A549 (cell line): ENCODE measurements around the gene RABL6. TPM values are rescaled to one million over a fixed set of nuclear protein-coding genes. Genes with fewer than 3 reads are reported as not detected.

Experiments
- ATAC-seq, 2 experiments: fragments of 200-7000 bp in 1 of 2; fragments of >200 bp in 1 of 2; cut with Nextera tagmentation in 1 of 2; cut with Tn5 transposase in 1 of 2; 3 replicates each; pipeline versions ENCODE4 v1.8.0 to v1.9.1; 2018 to 2020; ENCODE audit warnings: mild to moderate bottlenecking in 1 of 2, moderate library complexity in 1 of 2
- CTCF ChIA-PET: fragments of 300-600 bp; sonication (Branson Sonifier 250); formaldehyde crosslinking; extraction: SDS; loops from one replicate; lab custom pipeline; 2021; ENCODE audit warnings: antibody characterized with exemption, inconsistent platforms; lab: Yijun Ruan, JAX
- POLR2A ChIA-PET: fragments of 350-600 bp; formaldehyde crosslinking; extraction: SDS; loops from one replicate; lab custom pipeline; 2021; ENCODE audit warnings: antibody characterized with exemption, inconsistent platforms; lab: Yijun Ruan, JAX
- DNase-seq, 2 experiments: peaks; one replicate each; pipeline versions ENCODE4 v3.0.0 to v3.0.0-alpha.2; 2011 to 2016; ENCODE audit warnings: low read depth in 1 of 2, low spot score in 1 of 2
- FAIRE-seq: peaks from 2 replicates; lab custom pipeline; 2011; peaks lifted over from hg19 to GRCh38; lab: Jason Lieb, UNC
- H3K27ac ChIP-seq, 2 experiments: fragments of >200 bp; sonication (Bioruptor Twin); formaldehyde crosslinking; 3 replicates each; pipeline ENCODE4 v1.5.1; 2016 to 2017
- H3K4me1 ChIP-seq: fragments of >200 bp; sonication (Bioruptor Twin); formaldehyde crosslinking; 3 replicates; pipeline ENCODE4 v1.6.1; 2016
- H3K4me2 ChIP-seq: fragments of >200 bp; sonication (Bioruptor Twin); formaldehyde crosslinking; 3 replicates; pipeline ENCODE4 v1.6.1; 2016
- H3K4me3 ChIP-seq: fragments of >200 bp; sonication (Bioruptor Twin); formaldehyde crosslinking; 3 replicates; pipeline ENCODE4 v1.5.1; 2016
- H3K9me3 ChIP-seq: fragments of >200 bp; sonication (Bioruptor Twin); formaldehyde crosslinking; 3 replicates; pipeline ENCODE4 v1.6.1; 2016
- BHLHE40 ChIP-seq: IDR thresholded peaks from 2 replicates; pipeline ENCODE4 v1.6.1; 2012; ENCODE audit warnings: low read depth, low read length, inconsistent platforms
- CBX8 ChIP-seq: fragments of 200-600 bp; sonication (generic); IDR thresholded peaks from 2 replicates; pipeline ENCODE4 v1.6.1; 2016
- CHD4 ChIP-seq: fragments of 200-600 bp; sonication (generic); IDR thresholded peaks from 2 replicates; pipeline ENCODE4 v1.6.1; 2016; ENCODE audit warnings: antibody characterized with exemption, mild to moderate bottlenecking, borderline replicate concordance
- EHMT2 ChIP-seq: fragments of 200-600 bp; sonication (generic); IDR thresholded peaks from 2 replicates; pipeline ENCODE4 v1.6.1; 2016; ENCODE audit warnings: antibody characterized with exemption, low read depth, mild to moderate bottlenecking, moderate library complexity
- ESRRA ChIP-seq: fragments of 150-350 bp; IDR thresholded peaks from 2 replicates; pipeline ENCODE4 v1.6.1; 2014; ENCODE audit warnings: mild to moderate bottlenecking, low read length, borderline replicate concordance
- FOSL2 ChIP-seq, 2 experiments: fragments of 450-650 bp in 1 of 2; fragments of >200 bp in 1 of 2; sonication (Bioruptor Twin) in 1 of 2; formaldehyde crosslinking; IDR thresholded peaks; 2 replicates each; pipeline versions ENCODE4 v1.5.0 to v1.6.1; 2016 to 2020; ENCODE audit warnings: mild to moderate bottlenecking in 1 of 2, moderate library complexity in 1 of 2
- FOXS1 ChIP-seq: fragments of 250-450 bp; sonication (Bioruptor Pico); IDR thresholded peaks from 2 replicates; pipeline ENCODE4 v1.5.0; 2020; ENCODE audit warnings: mild to moderate bottlenecking, moderate library complexity
- HDAC2 ChIP-seq: fragments of 200-600 bp; sonication (generic); IDR thresholded peaks from 2 replicates; pipeline ENCODE4 v1.6.1; 2016
- HOXB13 ChIP-seq: fragments of 250-450 bp; sonication (Bioruptor Pico); IDR thresholded peaks from 2 replicates; pipeline ENCODE4 v1.5.0; 2020; ENCODE audit warnings: low read depth, mild to moderate bottlenecking, moderate library complexity
- HOXB5 ChIP-seq: fragments of 250-450 bp; sonication (Bioruptor Pico); IDR thresholded peaks from 2 replicates; pipeline ENCODE4 v1.5.0; 2020; ENCODE audit warnings: mild to moderate bottlenecking, moderate library complexity
- KDM1A ChIP-seq: fragments of 200-600 bp; sonication (generic); IDR thresholded peaks from 2 replicates; pipeline ENCODE4 v1.6.1; 2016; ENCODE audit warnings: low read depth, mild to moderate bottlenecking
- MAZ ChIP-seq: fragments of 150-350 bp; IDR thresholded peaks from 2 replicates; pipeline ENCODE4 v1.6.1; 2014; ENCODE audit warnings: antibody characterized with exemption, low read depth, low read length, borderline replicate concordance
- NR3C1 ChIP-seq: fragments of >200 bp; sonication (Bioruptor Twin); formaldehyde crosslinking; IDR thresholded peaks from 3 replicates; pipeline ENCODE4 v1.6.1; 2017
- PHF8 ChIP-seq: fragments of 200-600 bp; sonication (generic); IDR thresholded peaks from 2 replicates; pipeline ENCODE4 v1.6.1; 2016; ENCODE audit warnings: low read depth, mild to moderate bottlenecking, antibody characterized with exemption, moderate library complexity, borderline replicate concordance
- POLR2A ChIP-seq: IDR thresholded peaks from 2 replicates; pipeline ENCODE4 v1.6.1; 2012; ENCODE audit warnings: mild to moderate bottlenecking, low read length
- RCOR1 ChIP-seq: fragments of 150-350 bp; IDR thresholded peaks from 2 replicates; pipeline ENCODE4 v1.6.1; 2014; ENCODE audit warnings: antibody characterized with exemption, low read length, low read depth
- RNF2 ChIP-seq: fragments of 200-600 bp; sonication (generic); IDR thresholded peaks from 2 replicates; pipeline ENCODE4 v1.6.1; 2016; ENCODE audit warnings: low read depth, mild to moderate bottlenecking, antibody characterized with exemption, moderate library complexity, borderline replicate concordance
- TFCP2L1 ChIP-seq: fragments of 250-450 bp; sonication (Bioruptor Pico); IDR thresholded peaks from 2 replicates; pipeline ENCODE4 v1.5.0; 2021; ENCODE audit warnings: mild to moderate bottlenecking
- TP53 ChIP-seq: fragments of 250-450 bp; sonication (Bioruptor Pico); IDR thresholded peaks from 2 replicates; pipeline ENCODE4 v1.5.0; 2021; ENCODE audit warnings: mild to moderate bottlenecking, moderate library complexity
- ZSCAN20 ChIP-seq: fragments of 250-450 bp; sonication (Bioruptor Pico); IDR thresholded peaks from 2 replicates; pipeline ENCODE4 v1.8.0; 2022; ENCODE audit warnings: mild to moderate bottlenecking, moderate library complexity
- WGBS: methylation state at CpG from one replicate; pipeline ENCODE4 v1.1.6; 2017; ENCODE audit errors: missing lambda C conversion rate; 5-methylcytosine and 5-hydroxymethylcytosine counted together
- polyA plus RNA-seq, 4 experiments: library from polyadenylated mRNA; depleted of rRNA in 3 of 4; stranded (reverse); fragments of >200 nt; fragmentation: RNase III in 1 of 4; extraction: RNeasy Plus Mini Kit Qiagen cat#74134 plus additional on column Dnase treatment in 1 of 4; gene quantifications; 2 replicates in 3 of 4; 3 replicates in 1 of 4; pipeline ENCODE4 v1.2.3, GENCODE V29; 2011 to 2017
- TF ChIP-seq, protein P1 (sequence below): fragments of 150-350 bp; IDR thresholded peaks from 2 replicates; pipeline ENCODE4 v1.6.1; 2014; ENCODE audit warnings: low read depth, mild to moderate bottlenecking, low read length
- TF ChIP-seq, protein P2 (sequence below): fragments of >200 bp; sonication (Bioruptor Twin); formaldehyde crosslinking; IDR thresholded peaks from 3 replicates; pipeline ENCODE4 v1.5.1; 2016
- TF ChIP-seq, protein P3 (sequence below): fragments of >200 bp; sonication (Bioruptor Twin); formaldehyde crosslinking; IDR thresholded peaks from 2 replicates; pipeline ENCODE4 v1.6.1; 2016
- TF ChIP-seq, protein P4 (sequence below): IDR thresholded peaks from 2 replicates; pipeline ENCODE4 v1.6.1; 2012; ENCODE audit warnings: low read depth, borderline replicate concordance
- TF ChIP-seq, protein P5 (sequence below): fragments of 450-650 bp; IDR thresholded peaks from 2 replicates; pipeline ENCODE4 v1.6.1; 2014; ENCODE audit warnings: antibody characterized with exemption

Gene RABL6
- polyA plus RNA-seq, 2 of the 4 experiments (the other 2 are of a cell fraction) = 46.8 to 71.4 TPM

DNA sequence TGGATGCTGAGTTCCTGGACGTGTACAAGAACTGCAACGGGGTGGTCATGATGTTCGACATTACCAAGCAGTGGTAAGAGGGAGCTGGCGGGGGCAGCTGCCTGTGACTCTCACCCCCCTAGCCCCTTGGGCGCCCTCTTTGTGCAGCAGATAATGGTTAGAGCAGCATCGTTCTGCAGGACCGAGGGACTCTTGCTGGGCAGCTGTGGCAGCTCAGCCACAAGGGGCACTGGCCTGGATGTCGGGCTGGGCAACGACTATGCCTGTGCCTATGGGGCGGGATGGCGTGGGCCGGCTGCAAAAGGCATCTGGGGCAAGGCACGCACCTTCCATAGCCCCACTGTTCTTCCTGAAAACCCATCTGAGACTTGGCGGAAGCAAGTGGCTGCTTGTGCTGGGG, 21.7 kb downstream of the RABL6 start:
- Histone ChIP-seq H3K27ac (no peak overlapping the region), H3K4me1 (no peaks in the 10 kb centered on the region), H3K4me3 (no peak overlapping the region), H3K9me3 (no peaks in the 10 kb centered on the region), H3K4me2 (no peak overlapping the region)
- POLR2A ChIA-PET = no interaction called here
- TF ChIP-seq KDM1A = no peak
- TF ChIP-seq, protein P1, sequence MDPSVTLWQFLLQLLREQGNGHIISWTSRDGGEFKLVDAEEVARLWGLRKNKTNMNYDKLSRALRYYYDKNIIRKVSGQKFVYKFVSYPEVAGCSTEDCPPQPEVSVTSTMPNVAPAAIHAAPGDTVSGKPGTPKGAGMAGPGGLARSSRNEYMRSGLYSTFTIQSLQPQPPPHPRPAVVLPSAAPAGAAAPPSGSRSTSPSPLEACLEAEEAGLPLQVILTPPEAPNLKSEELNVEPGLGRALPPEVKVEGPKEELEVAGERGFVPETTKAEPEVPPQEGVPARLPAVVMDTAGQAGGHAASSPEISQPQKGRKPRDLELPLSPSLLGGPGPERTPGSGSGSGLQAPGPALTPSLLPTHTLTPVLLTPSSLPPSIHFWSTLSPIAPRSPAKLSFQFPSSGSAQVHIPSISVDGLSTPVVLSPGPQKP = no peak
- TF ChIP-seq, protein P2, sequence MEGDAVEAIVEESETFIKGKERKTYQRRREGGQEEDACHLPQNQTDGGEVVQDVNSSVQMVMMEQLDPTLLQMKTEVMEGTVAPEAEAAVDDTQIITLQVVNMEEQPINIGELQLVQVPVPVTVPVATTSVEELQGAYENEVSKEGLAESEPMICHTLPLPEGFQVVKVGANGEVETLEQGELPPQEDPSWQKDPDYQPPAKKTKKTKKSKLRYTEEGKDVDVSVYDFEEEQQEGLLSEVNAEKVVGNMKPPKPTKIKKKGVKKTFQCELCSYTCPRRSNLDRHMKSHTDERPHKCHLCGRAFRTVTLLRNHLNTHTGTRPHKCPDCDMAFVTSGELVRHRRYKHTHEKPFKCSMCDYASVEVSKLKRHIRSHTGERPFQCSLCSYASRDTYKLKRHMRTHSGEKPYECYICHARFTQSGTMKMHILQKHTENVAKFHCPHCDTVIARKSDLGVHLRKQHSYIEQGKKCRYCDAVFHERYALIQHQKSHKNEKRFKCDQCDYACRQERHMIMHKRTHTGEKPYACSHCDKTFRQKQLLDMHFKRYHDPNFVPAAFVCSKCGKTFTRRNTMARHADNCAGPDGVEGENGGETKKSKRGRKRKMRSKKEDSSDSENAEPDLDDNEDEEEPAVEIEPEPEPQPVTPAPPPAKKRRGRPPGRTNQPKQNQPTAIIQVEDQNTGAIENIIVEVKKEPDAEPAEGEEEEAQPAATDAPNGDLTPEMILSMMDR = no peak
- TF ChIP-seq HOXB5 = no peak
- TF ChIP-seq PHF8 = no peak
- TF ChIP-seq CHD4 = no peak
- no peak for TF ChIP-seq TP53 (CRISPR knock-in tag)
- TF ChIP-seq NR3C1 = no peak
- TF ChIP-seq RCOR1 = no peak
- no peak for TF ChIP-seq HOXB13
- no peak for TF ChIP-seq FOSL2 (IDR thresholded peaks at IDR 0.05)
- TF ChIP-seq FOSL2 (CRISPR knock-in tag; IDR thresholded peaks at IDR 0.05) = no peak
- no peak for TF ChIP-seq TFCP2L1
- WGBS = 89% methylated on average over 10 of the region's 14 CpGs
- ATAC-seq (peak in 1 of 2 experiments; percentile 24; a peak in 2 of 6 replicates), FAIRE-seq (no peak), DNase-seq (no peak)
- CTCF ChIA-PET = interaction anchor here (0.7 to 8.1 kb wide), 6 partner anchors 10 to 235 kb away, joined by 3 to 72 read pairs (median 4); partner anchors contain the start of gene AJM1

DNA sequence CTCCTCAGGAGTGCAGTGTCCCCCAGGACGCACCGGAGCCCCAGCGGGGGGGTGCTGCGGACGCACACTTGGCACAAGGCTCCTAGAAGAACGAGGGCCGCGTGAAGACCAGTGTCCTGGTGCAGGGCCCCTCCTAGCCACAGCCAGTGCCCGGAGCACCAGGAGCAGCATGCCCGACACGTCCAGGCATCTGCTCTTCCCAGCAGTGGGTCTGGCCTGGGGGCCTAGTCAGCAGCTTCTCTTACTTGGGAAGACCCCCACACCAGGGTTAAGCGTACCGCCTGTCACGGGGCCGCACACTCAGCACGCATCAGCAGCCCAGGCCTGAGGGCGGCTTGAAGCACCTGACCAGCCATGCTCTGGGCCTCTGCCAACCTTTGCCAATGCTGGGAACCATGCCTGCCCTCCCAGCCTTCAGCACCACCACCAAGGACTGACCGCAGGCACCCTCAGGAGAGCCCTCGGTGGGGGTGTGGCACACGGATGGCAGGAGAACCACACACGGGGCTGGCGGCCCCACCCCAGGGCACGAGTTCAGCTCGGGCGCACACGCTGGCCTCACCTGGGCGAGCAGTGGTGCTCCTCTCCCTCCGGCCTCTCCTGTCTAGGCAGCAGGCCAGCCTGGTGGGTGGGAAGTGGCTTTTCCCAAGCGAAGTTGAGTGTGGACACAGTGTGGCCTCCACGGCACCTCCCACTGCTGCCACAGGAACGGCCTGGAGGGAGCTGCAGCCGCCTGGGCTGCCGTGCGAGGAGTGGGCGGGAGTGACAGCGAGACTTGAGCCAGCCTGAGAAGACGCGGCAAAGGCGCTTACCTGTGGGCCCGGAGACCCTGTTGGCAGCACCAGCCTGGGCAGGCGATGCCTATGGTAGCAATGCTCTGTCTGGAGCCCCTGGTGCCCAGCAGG, 22.5 kb downstream of the RABL6 start:
- CTCF ChIA-PET = interaction anchor here (0.7 to 8.1 kb wide), 5 partner anchors 13 to 42 kb away, joined by 3 to 72 read pairs (median 4); partner anchors contain the start of gene AJM1
- H3K9me3 ChIP-seq = no peaks in the 10 kb centered on the region
- no peak for FAIRE-seq
- no peak for TF ChIP-seq FOSL2 (IDR thresholded peaks at IDR 0.05)
- TF ChIP-seq FOSL2 (CRISPR knock-in tag; IDR thresholded peaks at IDR 0.05) = no peak
- TF ChIP-seq, protein P3, sequence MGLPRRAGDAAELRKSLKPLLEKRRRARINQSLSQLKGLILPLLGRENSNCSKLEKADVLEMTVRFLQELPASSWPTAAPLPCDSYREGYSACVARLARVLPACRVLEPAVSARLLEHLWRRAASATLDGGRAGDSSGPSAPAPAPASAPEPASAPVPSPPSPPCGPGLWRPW = no peak
- no peak for TF ChIP-seq MAZ
- TF ChIP-seq NR3C1 = no peak
- TF ChIP-seq CBX8 = no peak
- TF ChIP-seq BHLHE40 = no peak
- no peak for TF ChIP-seq ZSCAN20 (CRISPR knock-in tag)
- TF ChIP-seq EHMT2 = no peak
- TF ChIP-seq TFCP2L1 = no peak
- TF ChIP-seq, protein P4, sequence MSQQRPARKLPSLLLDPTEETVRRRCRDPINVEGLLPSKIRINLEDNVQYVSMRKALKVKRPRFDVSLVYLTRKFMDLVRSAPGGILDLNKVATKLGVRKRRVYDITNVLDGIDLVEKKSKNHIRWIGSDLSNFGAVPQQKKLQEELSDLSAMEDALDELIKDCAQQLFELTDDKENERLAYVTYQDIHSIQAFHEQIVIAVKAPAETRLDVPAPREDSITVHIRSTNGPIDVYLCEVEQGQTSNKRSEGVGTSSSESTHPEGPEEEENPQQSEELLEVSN = no peak
- TF ChIP-seq, protein P5, sequence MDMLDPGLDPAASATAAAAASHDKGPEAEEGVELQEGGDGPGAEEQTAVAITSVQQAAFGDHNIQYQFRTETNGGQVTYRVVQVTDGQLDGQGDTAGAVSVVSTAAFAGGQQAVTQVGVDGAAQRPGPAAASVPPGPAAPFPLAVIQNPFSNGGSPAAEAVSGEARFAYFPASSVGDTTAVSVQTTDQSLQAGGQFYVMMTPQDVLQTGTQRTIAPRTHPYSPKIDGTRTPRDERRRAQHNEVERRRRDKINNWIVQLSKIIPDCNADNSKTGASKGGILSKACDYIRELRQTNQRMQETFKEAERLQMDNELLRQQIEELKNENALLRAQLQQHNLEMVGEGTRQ = no peak
- TF ChIP-seq FOXS1 (CRISPR knock-in tag) = no peak
- no peak for TF ChIP-seq RCOR1
- TF ChIP-seq HDAC2 = no peak
- no peak for TF ChIP-seq ESRRA
- no peak for TF ChIP-seq RNF2
- no peak for TF ChIP-seq POLR2A
- no peak overlapping the region for H3K27ac ChIP-seq
- no peak for DNase-seq
- ATAC-seq = no peak
- H3K4me3 ChIP-seq = no peak overlapping the region
- POLR2A ChIA-PET = no interaction called here
- no peaks in the 10 kb centered on the region for H3K4me1 ChIP-seq
- 95% methylated on average over 14 of the region's 41 CpGs for WGBS
- no peak overlapping the region for H3K4me2 ChIP-seq
